ENCODE data around the gene ABHD6. TPM values are rescaled to one million over a fixed set of nuclear protein-coding genes. Genes with fewer than 3 reads are reported as not detected.
"Not testable (repeated sequence)": the region's sequence is repeated elsewhere in the genome, so short reads cannot be mapped to it uniquely, and the experiment has no call there.

ABHD6 gene
- total RNA-seq, 4 donors from 2014 or later: 5.8 to 14.0 (median 9.6) TPM

DNA sequence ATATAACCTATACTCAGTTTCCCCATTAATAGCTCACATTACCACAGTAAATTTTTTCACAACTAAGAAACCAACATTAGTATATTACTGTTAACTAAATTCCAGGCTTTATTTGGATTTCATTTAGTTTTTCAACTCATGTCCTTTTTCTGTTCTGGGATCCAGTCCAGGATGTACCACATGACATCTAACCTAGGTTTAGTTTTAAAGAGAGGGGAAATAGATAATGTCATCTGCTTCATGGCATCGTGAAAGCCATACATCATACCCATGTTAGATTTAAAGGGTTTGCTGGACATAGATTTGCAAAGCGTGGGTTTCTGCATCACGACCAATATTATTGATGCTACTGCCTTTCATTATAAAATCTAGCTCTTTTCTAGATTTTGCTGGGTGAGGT, 35.3 kb downstream of the ABHD6 start:
- intact Hi-C loops (cut with DNase I; ENCODE audit: low total_unique reads): no loop called here
- peaks cover 0 to 13% of the 10 kb centered on the region in 2 donors for H3K36me3 ChIP-seq

DNA sequence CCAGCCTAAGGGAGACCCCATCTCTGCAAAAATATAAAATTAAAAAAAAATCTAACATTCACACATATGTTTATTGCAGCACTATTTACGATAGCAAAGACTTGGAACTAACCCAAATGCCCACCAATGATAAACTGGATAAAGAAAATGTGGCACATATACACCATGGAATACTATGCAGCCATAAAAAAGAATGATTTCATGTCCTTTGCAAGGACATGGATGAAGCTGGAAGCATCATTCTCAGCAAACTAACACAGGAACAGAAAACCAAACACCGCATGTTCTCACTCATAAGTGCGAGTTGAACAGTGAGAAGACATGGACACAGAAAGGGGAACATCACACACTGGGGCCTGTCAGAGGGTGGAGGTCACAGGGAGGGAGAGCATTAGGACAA, 35.8 kb downstream of the ABHD6 start:
- ATAC-seq; DNase-seq; H3K4me1 ChIP-seq; H3K4me3 ChIP-seq; H3K27ac ChIP-seq; H3K27me3 ChIP-seq; H3K9me3 ChIP-seq; in situ Hi-C loops (cut with MboI; ENCODE audit: low sequenced_read_pairs in 4 of 4); intact Hi-C loops (cut with DNase I; ENCODE audit: low total_unique reads): not testable (repeated sequence)
- H3K36me3 ChIP-seq: peaks cover 0 to 13% of the 10 kb centered on the region in 2 donors

More for the DNA sequence above, 35.3 kb downstream of the ABHD6 start:
- DNase-seq (no peak), ATAC-seq (no peak)
- peaks cover 0 to 7% of the 10 kb centered on the region in 2 donors for H3K4me1 ChIP-seq
- H3K4me3 ChIP-seq: no peak overlapping the region
- no peak for TF ChIP-seq POLR2A (IDR thresholded peaks at IDR 0.05)
- TF ChIP-seq, protein P1, sequence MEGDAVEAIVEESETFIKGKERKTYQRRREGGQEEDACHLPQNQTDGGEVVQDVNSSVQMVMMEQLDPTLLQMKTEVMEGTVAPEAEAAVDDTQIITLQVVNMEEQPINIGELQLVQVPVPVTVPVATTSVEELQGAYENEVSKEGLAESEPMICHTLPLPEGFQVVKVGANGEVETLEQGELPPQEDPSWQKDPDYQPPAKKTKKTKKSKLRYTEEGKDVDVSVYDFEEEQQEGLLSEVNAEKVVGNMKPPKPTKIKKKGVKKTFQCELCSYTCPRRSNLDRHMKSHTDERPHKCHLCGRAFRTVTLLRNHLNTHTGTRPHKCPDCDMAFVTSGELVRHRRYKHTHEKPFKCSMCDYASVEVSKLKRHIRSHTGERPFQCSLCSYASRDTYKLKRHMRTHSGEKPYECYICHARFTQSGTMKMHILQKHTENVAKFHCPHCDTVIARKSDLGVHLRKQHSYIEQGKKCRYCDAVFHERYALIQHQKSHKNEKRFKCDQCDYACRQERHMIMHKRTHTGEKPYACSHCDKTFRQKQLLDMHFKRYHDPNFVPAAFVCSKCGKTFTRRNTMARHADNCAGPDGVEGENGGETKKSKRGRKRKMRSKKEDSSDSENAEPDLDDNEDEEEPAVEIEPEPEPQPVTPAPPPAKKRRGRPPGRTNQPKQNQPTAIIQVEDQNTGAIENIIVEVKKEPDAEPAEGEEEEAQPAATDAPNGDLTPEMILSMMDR (IDR thresholded peaks at IDR 0.05 in 4 of 5, conservative IDR thresholded peaks at IDR 0.05 in 1 of 5): no peak
- H3K9me3 ChIP-seq: no peaks in the 10 kb centered on the region
- no peak overlapping the region for H3K27ac ChIP-seq
- no peaks in the 10 kb centered on the region for H3K27me3 ChIP-seq
- in situ Hi-C loops (cut with MboI; ENCODE audit: low sequenced_read_pairs in 4 of 4): no loop called here

DNA sequence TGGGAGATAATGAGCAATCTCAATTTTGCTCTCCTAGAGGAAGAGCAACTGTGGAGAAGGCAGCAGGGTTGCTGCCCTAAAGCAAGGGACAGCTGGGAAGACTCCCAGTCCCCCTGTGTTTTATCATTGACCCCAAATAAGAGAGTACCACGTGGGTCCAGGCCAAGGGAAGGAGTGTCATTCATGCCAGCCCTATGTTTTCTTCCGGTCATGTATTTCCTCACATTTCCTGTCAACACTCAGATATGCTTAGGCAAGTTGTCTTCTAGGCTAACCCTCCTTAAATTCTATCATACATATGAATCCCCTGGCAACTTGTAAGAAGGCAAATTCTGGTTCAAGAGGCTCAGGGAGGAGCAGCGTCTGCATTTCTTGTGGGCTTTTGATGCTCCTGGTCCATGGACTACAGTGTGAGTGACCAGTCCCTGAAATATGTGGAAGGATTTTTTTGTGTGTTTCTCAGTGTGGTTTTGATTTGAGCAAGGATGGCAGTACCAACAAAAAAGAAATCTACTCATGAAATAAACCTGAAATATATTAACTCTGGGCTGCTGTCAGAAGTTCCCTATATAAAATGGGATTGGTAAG, 36.5 kb downstream of the ABHD6 start:
- no peaks in the 10 kb centered on the region for H3K9me3 ChIP-seq
- in situ Hi-C loops (cut with MboI; ENCODE audit: low sequenced_read_pairs in 4 of 4) (no loop called here), intact Hi-C loops (cut with DNase I; ENCODE audit: low total_unique reads) (no loop called here)
- no peak for ATAC-seq
- peaks cover 0 to 13% of the 10 kb centered on the region in 2 donors for H3K36me3 ChIP-seq
- no peaks in the 10 kb centered on the region for H3K27me3 ChIP-seq
- DNase-seq: no peak
- no peak for TF ChIP-seq POLR2A (IDR thresholded peaks at IDR 0.05)
- TF ChIP-seq, protein P1 (IDR thresholded peaks at IDR 0.05 in 4 of 5, conservative IDR thresholded peaks at IDR 0.05 in 1 of 5): no peak
- no peak overlapping the region for H3K4me3 ChIP-seq
- peaks cover 0 to 7% of the 10 kb centered on the region in 2 donors for H3K4me1 ChIP-seq
- no peak overlapping the region for H3K27ac ChIP-seq

DNA sequence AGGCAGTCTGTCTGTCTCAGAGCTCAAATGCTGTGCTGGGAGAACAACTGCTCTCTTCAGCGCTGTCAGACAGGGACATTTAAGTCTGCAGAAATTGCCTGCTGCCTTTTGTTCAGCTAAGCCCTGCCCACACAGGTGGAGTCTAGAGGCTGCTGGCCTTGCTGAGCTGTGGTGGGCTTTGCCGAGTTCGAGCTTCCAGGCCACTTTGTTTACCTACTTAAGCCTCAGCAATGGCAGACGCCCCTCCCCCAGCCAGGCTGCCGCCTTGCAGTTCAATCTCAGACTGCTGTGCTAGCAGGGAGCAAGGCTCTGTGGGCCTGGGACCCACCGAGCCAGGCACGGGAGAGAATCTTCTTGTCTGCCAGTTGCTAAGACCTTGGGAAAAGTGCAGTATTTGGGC, 43.5 kb downstream of the ABHD6 start:
- Histone ChIP-seq H3K4me1 (no peaks in the 10 kb centered on the region), H3K9me3 (no peaks in the 10 kb centered on the region), H3K4me3 (no peak overlapping the region), H3K27me3 (no peaks in the 10 kb centered on the region), H3K36me3 (peaks cover 0 to 4% of the 10 kb centered on the region in 2 donors), H3K27ac (no peak overlapping the region)
- DNase-seq (no peak), ATAC-seq (no peak)
- TF ChIP-seq POLR2A (IDR thresholded peaks at IDR 0.05): no peak
- TF ChIP-seq, protein P1 (IDR thresholded peaks at IDR 0.05 in 4 of 5, conservative IDR thresholded peaks at IDR 0.05 in 1 of 5): no peak
- in situ Hi-C loops (cut with MboI; ENCODE audit: low sequenced_read_pairs in 4 of 4) (no loop called here), intact Hi-C loops (cut with DNase I; ENCODE audit: low total_unique reads) (no loop called here)

DNA sequence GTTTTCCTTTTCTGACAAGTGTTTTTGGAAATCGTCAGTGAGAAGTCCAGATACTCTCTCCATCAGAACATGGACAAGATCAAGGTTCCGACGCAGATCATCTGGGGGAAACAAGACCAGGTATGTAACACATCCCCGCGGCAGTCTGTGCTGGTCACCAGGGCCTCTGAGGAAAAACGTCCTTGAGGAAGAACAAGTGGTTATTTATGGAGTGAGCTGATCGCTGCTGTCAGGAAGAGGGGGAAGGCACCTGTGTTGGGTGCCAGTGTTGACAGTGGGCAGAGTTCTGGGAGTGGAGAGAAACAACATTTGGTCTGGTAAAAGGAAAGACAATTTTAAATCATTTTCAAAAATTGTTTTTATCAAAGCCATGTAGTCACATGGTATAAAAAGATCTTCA, 47.7 kb downstream of the ABHD6 start:
- H3K9me3 ChIP-seq: no peaks in the 10 kb centered on the region
- no peak for ATAC-seq
- no peaks in the 10 kb centered on the region for H3K27me3 ChIP-seq
- DNase-seq: no peak
- intact Hi-C loops (cut with DNase I; ENCODE audit: low total_unique reads): no loop called here
- no peak for TF ChIP-seq POLR2A (IDR thresholded peaks at IDR 0.05)
- TF ChIP-seq, protein P1 (IDR thresholded peaks at IDR 0.05 in 4 of 5, conservative IDR thresholded peaks at IDR 0.05 in 1 of 5): no peak
- peaks cover 0 to 4% of the 10 kb centered on the region in 2 donors for H3K36me3 ChIP-seq
- in situ Hi-C loops (cut with MboI; ENCODE audit: low sequenced_read_pairs in 4 of 4): no loop called here
- H3K27ac ChIP-seq: no peak overlapping the region
- H3K4me1 ChIP-seq: peaks cover 0 to 9% of the 10 kb centered on the region in 2 donors
- no peak overlapping the region for H3K4me3 ChIP-seq

All from gastrocnemius medialis (tissue), 4 donors.